Camera-type eye (tissue), 1 donor: ENCODE results near the gene DEFB129. TPM values are rescaled to one million over a fixed set of nuclear protein-coding genes. Genes with fewer than 3 reads are reported as not detected.

Experiments
- total RNA-seq: library from RNA; depleted of rRNA; stranded (reverse); fragments of >200 nt; gene quantifications from one replicate; pipeline ENCODE4 v1.2.3, GENCODE V29; 2014

Gene DEFB129, protein sequence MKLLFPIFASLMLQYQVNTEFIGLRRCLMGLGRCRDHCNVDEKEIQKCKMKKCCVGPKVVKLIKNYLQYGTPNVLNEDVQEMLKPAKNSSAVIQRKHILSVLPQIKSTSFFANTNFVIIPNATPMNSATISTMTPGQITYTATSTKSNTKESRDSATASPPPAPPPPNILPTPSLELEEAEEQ
- not detected for total RNA-seq

DNA sequence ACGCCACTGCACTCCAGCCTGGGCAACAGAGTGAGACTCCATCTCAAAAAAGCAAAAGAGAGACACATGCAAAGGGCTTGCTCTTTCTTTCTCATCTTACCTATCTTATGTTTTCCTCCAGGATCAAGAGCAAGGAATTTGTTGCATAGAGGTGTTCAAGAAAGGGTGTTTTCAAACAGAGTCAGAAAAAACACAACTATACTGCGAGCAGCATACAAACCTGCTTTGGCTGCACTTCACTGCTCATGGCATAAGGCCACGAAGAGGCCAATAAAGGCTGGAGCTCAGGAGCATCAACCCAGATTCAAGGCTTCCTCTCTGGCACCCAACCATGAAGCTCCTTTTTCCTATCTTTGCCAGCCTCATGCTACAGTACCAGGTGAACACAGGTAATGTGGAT is at the start of gene DEFB129:
Gene DEFB129 (plus strand): TSS at position 301 of the 400 bp plus-strand sequence. CDS start 31 bp downstream, at position 332.

DNA sequence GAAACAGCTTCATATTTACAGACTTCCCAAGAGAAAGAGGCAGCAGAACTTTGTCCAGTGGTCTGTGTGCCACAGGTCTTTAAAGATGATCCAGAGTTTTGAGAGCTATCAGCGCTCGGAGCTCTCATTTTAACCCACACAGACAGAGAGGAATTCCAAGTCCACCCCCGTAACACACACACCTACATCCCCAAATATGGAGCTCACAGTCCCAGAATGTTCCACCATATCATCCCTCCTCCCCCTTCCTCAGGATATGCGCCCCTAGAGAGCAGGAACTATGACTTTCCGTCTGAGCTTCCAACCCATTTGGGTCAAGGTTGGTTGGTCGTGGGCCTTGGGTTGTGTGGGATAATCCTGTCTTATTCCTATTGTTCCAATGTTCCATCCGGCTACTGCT is 37.4 kb upstream of the DEFB129 start, which contains the start of gene DEFB128:
Gene DEFB128 (minus strand): TSS at position 101 of the 400 bp plus-strand sequence. CDS start 88 bp downstream, at position 13.

DNA sequence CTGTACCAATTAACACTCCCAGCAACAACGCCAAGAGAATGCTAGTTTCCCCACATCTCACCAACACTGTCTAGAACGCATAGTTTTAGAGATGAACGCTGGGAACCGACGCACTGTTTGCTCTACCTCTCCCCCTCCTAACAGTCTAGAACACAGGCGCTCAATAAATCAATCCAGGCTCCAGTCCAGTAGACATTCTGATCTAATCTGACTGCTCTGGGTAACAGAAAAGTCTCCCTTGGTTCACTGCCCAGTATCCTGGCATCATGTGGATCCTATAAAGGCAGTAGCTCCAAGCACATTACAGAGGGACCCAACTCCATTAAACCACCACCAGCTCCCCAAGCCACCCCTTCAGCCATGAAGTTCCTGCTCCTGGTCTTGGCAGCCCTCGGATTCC is 30.4 kb downstream of the DEFB129 start, which contains the start of gene DEFB132:
Gene DEFB132 (plus strand): TSS at position 306 of the 400 bp plus-strand sequence. CDS start 55 bp downstream, at position 361.

Other genes with a start within 250 kb of the DEFB129 start
- gene DEFB125, start 139.6 kb upstream of the DEFB129 start, total RNA-seq, result 1.4 TPM
- not detected for gene DEFB126, start 84.7 kb upstream of the DEFB129 start, total RNA-seq
- not detected for gene DEFB127, start 69.8 kb upstream of the DEFB129 start, total RNA-seq
- not detected for gene DEFB128, start 37.5 kb upstream of the DEFB129 start, total RNA-seq
- not detected for gene DEFB132, start 30.5 kb downstream of the DEFB129 start, total RNA-seq
- 12.6 TPM for gene C20orf96, start 63.5 kb downstream of the DEFB129 start, total RNA-seq
- 34.5 TPM for gene ZCCHC3, start 70.3 kb downstream of the DEFB129 start, total RNA-seq
- 16.4 TPM for gene SOX12, start 98.3 kb downstream of the DEFB129 start, total RNA-seq
- 16.0 TPM for gene NRSN2, start 119.9 kb downstream of the DEFB129 start, total RNA-seq
- 5.7 TPM for gene TRIB3, start 153.5 kb downstream of the DEFB129 start, total RNA-seq
- gene RBCK1, start 181.0 kb downstream of the DEFB129 start, total RNA-seq, result 69.6 TPM
- gene TBC1D20, start 235.3 kb downstream of the DEFB129 start, total RNA-seq, result 41.8 TPM